ENCODE data around the gene SLC9A3.
"Not testable (repeated sequence)": the region's sequence is repeated elsewhere in the genome, so short reads cannot be mapped to it uniquely, and the experiment has no call there.

The SLC9A3 gene

GRCh38 chr5:476814-477175 is 47.5 kb downstream of the SLC9A3 start:
- no peak overlapping the region for H3K4me3 ChIP-seq (replicated peaks in 1 of 2; ENCODE audit: low read depth in 2 of 2, low read length in 2 of 2)
- no peak for TF ChIP-seq CTCF (IDR thresholded peaks at IDR 0.05; ENCODE audit: low read depth, low read length)
- no peak for DNase-seq (ENCODE audit: low read depth in 2 of 2)

- no peak for TF ChIP-seq CTCF (IDR thresholded peaks at IDR 0.05; ENCODE audit: low read depth, low read length)
- H3K4me3 ChIP-seq (replicated peaks in 1 of 2; ENCODE audit: low read depth in 2 of 2, low read length in 2 of 2), result no peak overlapping the region
- DNase-seq (ENCODE audit: low read depth in 2 of 2), result no peak
Measured at GRCh38 chr5:476102-476813, 48.0 kb downstream of the SLC9A3 start.

GRCh38 chr5:475704-476101 is 48.5 kb downstream of the SLC9A3 start:
- no peak overlapping the region for H3K4me3 ChIP-seq (replicated peaks in 1 of 2; ENCODE audit: low read depth in 2 of 2, low read length in 2 of 2)
- no peak for DNase-seq (ENCODE audit: low read depth in 2 of 2)
- no peak for TF ChIP-seq CTCF (IDR thresholded peaks at IDR 0.05; ENCODE audit: low read depth, low read length)

GRCh38 chr5:474840-475661 is 49.2 kb downstream of the SLC9A3 start:
- no peak for TF ChIP-seq CTCF (IDR thresholded peaks at IDR 0.05; ENCODE audit: low read depth, low read length)
- peak overlapping the region; percentile 18 to 21 for H3K4me3 ChIP-seq (replicated peaks in 1 of 2; ENCODE audit: low read depth in 2 of 2, low read length in 2 of 2)
- peak in 1 of 2 donors; percentile 22 for DNase-seq (ENCODE audit: low read depth in 2 of 2)

- peak overlapping the region; percentile 71 to 81 for H3K4me3 ChIP-seq (replicated peaks in 1 of 2; ENCODE audit: low read depth in 2 of 2, low read length in 2 of 2)
- not testable (repeated sequence) for DNase-seq (ENCODE audit: low read depth in 2 of 2)
Measured at GRCh38 chr5:474232-474839, 49.9 kb downstream of the SLC9A3 start.

- TF ChIP-seq CTCF (IDR thresholded peaks at IDR 0.05; ENCODE audit: low read depth, low read length), result no peak
- peak overlapping the region; percentile 71 to 81 for H3K4me3 ChIP-seq (replicated peaks in 1 of 2; ENCODE audit: low read depth in 2 of 2, low read length in 2 of 2)
- DNase-seq (ENCODE audit: low read depth in 2 of 2), result peak; percentile 35 to 49
Measured at GRCh38 chr5:473551-474192, 50.6 kb downstream of the SLC9A3 start.
